Measurements from ENCODE around the gene ABCA1.
A peak's percentile ranks its signal among the peaks of the same experiment; 100 is the strongest.

The ABCA1 gene

GRCh38 chr9:104750185-104750767 is 177.7 kb downstream of the ABCA1 start:
- no peak for DNase-seq (ENCODE audit: low spot score)

GRCh38 chr9:104748359-104749031 is 179.5 kb downstream of the ABCA1 start:
- peak; percentile 24 for DNase-seq (ENCODE audit: low spot score)

GRCh38 chr9:104747565-104748358 is 180.2 kb downstream of the ABCA1 start, which contains the start of gene NIPSNAP3A:
NIPSNAP3A (plus strand) TSS chr9:104747683; CDS start chr9:104747793, 110 bp downstream.
- DNase-seq (ENCODE audit: low spot score) = peak; percentile 83

DNA sequence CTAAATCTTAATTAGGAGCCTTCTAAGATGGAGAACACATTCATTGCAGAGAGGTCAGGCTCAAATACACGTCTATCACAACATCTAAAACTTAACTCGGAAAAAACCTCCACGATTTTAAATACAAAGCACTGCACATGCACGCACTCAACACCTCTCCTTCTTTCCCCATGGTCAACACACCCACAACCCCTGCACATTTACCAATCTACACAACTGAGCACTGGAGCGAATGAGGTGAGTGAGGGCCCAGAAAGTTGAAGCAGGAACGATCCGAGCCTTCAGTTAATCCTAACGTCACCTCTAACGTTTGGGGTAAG is 180.8 kb downstream of the ABCA1 start:
- DNase-seq (ENCODE audit: low spot score) = no peak

- no peak for DNase-seq (ENCODE audit: low spot score)
These were observed 181.2 kb downstream of the ABCA1 start for GRCh38 chr9:104746798-104747197.

DNA sequence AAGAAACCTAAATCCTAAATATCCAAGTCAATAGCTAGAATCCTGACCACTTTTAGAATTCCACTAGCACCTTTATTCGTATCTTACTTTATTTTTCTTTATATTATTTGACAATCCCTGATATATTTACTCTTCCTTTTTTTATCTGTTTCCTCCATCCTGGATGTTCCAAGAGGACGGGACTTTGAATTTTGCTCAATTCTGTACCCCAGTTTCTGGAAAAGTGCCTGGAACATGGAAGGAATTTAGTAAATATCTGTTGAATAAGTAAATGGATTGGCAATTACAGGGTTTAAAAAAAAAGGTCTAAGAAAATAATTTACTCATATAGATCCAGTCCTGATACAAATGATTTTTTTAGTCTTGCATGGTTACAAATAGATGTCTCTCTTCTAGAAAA is 181.7 kb downstream of the ABCA1 start:
- no peak for DNase-seq (ENCODE audit: low spot score)

- DNase-seq (ENCODE audit: low spot score) = no peak
These were observed 182.1 kb downstream of the ABCA1 start for GRCh38 chr9:104745852-104746251.

GRCh38 chr9:104743376-104743985 is 184.5 kb downstream of the ABCA1 start:
- peak; percentile 83 for DNase-seq (ENCODE audit: low spot score)

GRCh38 chr9:104740621-104741020 is 187.3 kb downstream of the ABCA1 start:
- no peak for DNase-seq (ENCODE audit: low spot score)

GRCh38 chr9:104738452-104738851 is 189.5 kb downstream of the ABCA1 start:
- no peak for DNase-seq (ENCODE audit: low spot score)

Measured in cerebellar cortex (tissue), 1 donor.